Muscle of leg (tissue), 11 donors: Measurements from ENCODE around the gene PKDCC. TPM values are rescaled to one million over a fixed set of nuclear protein-coding genes. Genes with fewer than 3 reads are reported as not detected.
"Not testable (repeated sequence)": the region's sequence is repeated elsewhere in the genome, so short reads cannot be mapped to it uniquely, and the experiment has no call there.

ENCODE experiments used
- DNase-seq: peaks from one replicate; pipeline ENCODE4 v3.0.0; 2013
- H3K27ac ChIP-seq: one replicate; pipeline ENCODE4 v1.5.1; 2013; ENCODE audit warnings: mild to moderate bottlenecking, low read length, control low read depth
- H3K27me3 ChIP-seq: one replicate; pipeline ENCODE4 v1.6.1; 2013; ENCODE audit warnings: low read length; ENCODE audit not compliant: control insufficient read depth, insufficient read depth
- H3K36me3 ChIP-seq: one replicate; pipeline ENCODE4 v1.6.1; 2013; ENCODE audit warnings: low read length; ENCODE audit not compliant: control insufficient read depth, insufficient read depth
- H3K4me1 ChIP-seq: one replicate; pipeline ENCODE4 v1.6.1; 2013; ENCODE audit warnings: low read length; ENCODE audit not compliant: control insufficient read depth, insufficient read depth
- H3K4me3 ChIP-seq: one replicate; pipeline ENCODE4 v1.5.1; 2013; ENCODE audit warnings: low read length, control low read depth
- H3K9me3 ChIP-seq: replicated peaks from 2 replicates; pipeline ENCODE4 v1.6.1; 2013; ENCODE audit warnings: low read depth, low read length; ENCODE audit not compliant: control insufficient read depth
- WGBS: methylation state at CpG from one replicate; pipeline ENCODE4 v1.1.5; 2013; ENCODE audit warnings: missing lambda C conversion rate; ENCODE audit not compliant: insufficient coverage; 5-methylcytosine and 5-hydroxymethylcytosine counted together
- polyA plus RNA-seq, 8 donors: library from polyadenylated mRNA; unstranded; fragments of 120-200 nt; gene quantifications; one replicate each; pipeline versions ENCODE4 v1.2.1 to v1.2.3, GENCODE V29; 2013; ENCODE audit warnings: inconsistent platforms in 1 of 8, low replicate concordance in 1 of 8; ENCODE audit not compliant: insufficient read length in 8 of 8, insufficient read depth in 1 of 8
- total RNA-seq: library from RNA; stranded (reverse); fragments of 120-200 nt; gene quantifications from one replicate; pipeline ENCODE4 v1.2.4, GENCODE V29; 2013

PKDCC gene
- total and polyA plus RNA-seq, 9 donors = 123 to 183 (median 147) TPM

DNA sequence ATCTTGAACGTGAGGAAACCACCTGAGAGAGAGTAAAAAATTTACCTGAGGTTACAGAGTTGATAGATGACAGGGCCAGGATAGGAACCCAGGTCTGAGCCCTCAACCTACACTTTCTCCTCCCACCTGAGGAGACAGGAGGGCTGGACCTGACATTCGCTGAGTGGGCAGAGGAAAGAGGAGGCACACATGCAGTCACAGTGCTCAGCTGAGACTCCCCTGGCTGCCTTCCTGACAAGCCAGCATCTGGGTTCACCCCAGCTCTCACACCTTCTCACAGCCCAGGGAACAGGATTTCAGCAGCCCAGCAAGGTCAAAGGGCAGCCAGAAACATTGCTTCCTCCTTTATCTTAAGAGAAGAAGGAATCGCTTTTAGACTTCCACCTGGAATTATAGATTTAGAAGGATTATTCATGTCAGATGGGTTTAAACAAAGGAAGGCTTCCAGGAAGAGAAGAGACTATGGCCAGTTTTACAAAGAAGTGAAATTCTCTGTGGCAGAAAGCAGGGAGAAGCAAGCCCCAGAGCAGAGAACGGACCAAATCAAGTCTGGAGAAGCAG, 18.1 kb upstream of the PKDCC start:
- H3K27me3 ChIP-seq = no peaks in the 10 kb centered on the region
- no peaks in the 10 kb centered on the region for H3K9me3 ChIP-seq
- no peak overlapping the region for H3K4me3 ChIP-seq
- H3K4me1 ChIP-seq = peaks cover 51% of the 10 kb centered on the region
- 43% methylated on average over 2 of the region's 4 CpGs for WGBS
- H3K36me3 ChIP-seq = no peaks in the 10 kb centered on the region
- no peak for DNase-seq
- no peak overlapping the region for H3K27ac ChIP-seq

DNA sequence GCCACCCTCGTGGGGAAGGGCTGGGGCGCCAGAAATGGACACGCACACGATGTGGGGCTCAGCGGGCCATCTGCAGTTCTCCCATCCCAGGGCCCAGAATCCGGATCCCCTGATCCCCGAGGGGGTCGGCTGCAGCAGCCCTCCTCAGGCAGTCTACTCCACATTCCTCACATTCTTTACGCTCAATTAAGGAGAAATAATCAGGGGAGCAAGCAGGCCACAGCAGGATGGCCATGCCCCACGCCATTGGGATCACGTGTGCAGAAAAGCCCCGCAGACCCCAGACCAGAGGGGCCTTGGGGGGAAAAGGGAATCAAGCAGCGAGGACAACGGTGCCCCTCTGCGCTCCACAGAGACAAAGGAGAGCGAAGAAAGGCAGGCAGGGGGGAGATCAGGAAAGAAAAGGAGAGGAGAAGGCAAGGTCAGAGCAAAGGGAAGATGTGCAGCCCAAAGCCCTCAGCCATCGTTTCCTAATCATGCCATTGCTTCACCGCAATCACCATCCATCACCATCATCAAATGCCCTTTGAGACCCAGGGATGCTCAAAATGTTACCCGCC, 17.5 kb upstream of the PKDCC start:
- H3K4me3 ChIP-seq = no peak overlapping the region
- H3K9me3 ChIP-seq = no peaks in the 10 kb centered on the region
- H3K27ac ChIP-seq = no peak overlapping the region
- peaks cover 46% of the 10 kb centered on the region for H3K4me1 ChIP-seq
- 30% methylated on average over 13 of the region's 19 CpGs for WGBS
- no peak for DNase-seq
- no peaks in the 10 kb centered on the region for H3K36me3 ChIP-seq
- no peaks in the 10 kb centered on the region for H3K27me3 ChIP-seq

DNA sequence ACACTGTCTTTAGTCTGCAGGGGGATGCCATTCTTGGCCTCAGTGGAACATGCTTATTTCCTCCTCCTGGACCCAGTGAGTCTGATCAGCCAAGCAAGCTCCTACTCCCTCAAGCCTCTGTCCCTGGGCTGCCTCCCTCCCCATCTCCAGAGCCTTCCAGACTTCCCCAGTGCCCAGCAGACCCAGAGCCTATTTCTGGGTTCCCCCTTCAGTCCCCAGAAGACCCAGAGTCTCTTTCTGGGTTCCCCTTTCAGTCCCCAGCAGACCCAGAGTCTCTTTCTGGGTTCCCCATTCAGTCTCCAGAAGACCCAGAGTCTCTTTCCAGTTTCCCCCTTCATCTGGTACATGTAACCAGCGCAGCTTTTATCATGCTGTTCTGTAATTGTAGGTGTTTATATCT, 17.0 kb upstream of the PKDCC start:
- H3K4me3 ChIP-seq = no peak overlapping the region
- no peaks in the 10 kb centered on the region for H3K27me3 ChIP-seq
- peaks cover 42% of the 10 kb centered on the region for H3K4me1 ChIP-seq
- WGBS = no CpG with 5 or more reads among the region's 1 CpG
- no peak for DNase-seq
- no peaks in the 10 kb centered on the region for H3K9me3 ChIP-seq
- no peaks in the 10 kb centered on the region for H3K36me3 ChIP-seq
- H3K27ac ChIP-seq = no peak overlapping the region

DNA sequence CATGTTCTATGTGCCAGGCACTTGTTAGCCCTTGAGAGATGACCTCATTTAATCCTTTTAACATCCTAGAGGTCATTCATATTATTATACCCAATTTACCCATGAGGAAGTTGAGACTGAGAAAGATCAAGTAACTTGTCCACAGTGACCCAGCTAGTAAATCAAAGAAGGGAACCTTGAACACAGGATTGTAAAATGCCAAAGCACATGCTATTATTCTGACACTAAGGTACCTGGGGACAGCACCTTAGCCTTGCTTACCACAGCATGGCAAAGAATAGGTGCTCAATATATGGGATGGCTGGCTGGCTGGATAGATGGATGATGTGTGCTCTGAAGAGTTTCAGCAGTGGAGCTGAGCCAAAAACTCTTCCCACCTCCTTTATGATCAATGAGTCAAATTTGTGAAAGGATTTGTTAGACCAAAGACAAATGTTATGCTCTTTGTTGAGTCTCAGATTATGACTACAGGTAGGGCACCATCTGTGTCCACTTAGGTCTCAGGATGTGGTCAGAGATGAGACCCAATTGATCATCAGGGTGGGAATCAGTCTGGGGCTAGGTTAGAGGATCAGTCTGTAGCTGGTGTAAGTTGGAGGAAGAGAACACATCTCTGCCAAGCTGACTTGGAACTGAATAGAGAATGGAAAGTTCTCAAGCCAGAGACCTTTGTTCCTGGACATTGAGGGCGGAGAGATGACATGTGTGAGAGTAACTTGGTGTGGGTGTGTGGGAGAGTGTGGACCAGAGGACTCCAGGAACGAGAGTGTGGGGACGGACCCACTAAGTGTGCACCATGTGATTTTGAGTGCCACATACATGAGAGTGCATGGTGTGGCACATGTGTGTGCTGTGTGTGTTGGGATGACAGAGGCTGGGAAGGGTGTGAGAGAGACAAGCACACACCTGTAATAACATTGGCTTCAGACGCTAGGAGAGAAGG, 16.3 kb upstream of the PKDCC start:
- 61% methylated on average over 3 of the region's 4 CpGs for WGBS

DNA sequence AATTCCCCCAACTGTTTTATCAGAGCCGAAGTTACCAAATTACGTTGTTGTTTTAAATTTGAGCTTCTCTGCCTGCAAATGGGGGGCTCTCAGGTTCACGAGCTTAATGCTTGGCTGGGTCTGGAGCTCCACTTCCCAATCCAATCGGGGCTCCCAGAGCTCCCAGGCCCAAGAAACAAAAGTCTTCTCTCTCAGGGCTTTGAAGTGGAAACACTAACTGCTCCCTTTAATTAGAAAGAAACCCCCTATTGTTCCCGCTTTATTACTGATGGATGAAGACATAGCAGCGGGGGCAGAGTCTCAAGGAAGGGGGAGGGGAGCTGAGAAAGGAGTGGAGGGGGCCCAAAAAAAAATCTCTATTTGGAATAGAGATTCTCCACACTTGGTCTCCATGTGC, 15.6 kb upstream of the PKDCC start:
- no peak for DNase-seq
- H3K9me3 ChIP-seq = no peaks in the 10 kb centered on the region
- no peaks in the 10 kb centered on the region for H3K36me3 ChIP-seq
- H3K27ac ChIP-seq = no peak overlapping the region
- no peak overlapping the region for H3K4me3 ChIP-seq
- 41% methylated on average over 3 of the region's 6 CpGs for whole genome bisulfite sequencing
- peaks cover 37% of the 10 kb centered on the region for H3K4me1 ChIP-seq
- no peaks in the 10 kb centered on the region for H3K27me3 ChIP-seq

More for the DNA sequence above, 16.3 kb upstream of the PKDCC start:
- Histone ChIP-seq H3K27ac (no peak overlapping the region), H3K27me3 (no peaks in the 10 kb centered on the region), H3K4me3 (no peak overlapping the region), H3K9me3 (no peaks in the 10 kb centered on the region), H3K36me3 (no peaks in the 10 kb centered on the region), H3K4me1 (peaks cover 37% of the 10 kb centered on the region)
- peak; percentile 71 for DNase-seq

DNA sequence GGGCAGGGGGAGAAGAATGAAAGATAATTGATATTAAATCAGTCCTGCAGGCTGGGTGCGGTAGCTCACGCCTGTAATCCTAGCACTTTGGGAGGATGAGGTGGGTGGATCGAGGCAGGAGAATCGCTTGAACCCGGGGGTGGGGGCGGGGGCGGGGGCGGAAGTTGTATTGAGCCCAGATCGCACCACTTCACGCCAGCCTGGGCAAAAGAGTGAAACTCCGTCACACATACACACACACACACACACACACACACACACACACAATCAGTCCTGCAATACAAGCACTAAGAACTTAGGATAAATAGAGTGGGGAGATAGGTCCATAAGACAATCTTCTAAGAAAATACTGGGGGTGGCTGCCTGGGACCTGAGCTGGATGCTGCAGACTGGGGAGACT, 15.1 kb upstream of the PKDCC start:
- no peak for DNase-seq
- Histone ChIP-seq H3K4me3 (no peak overlapping the region), H3K27ac (no peak overlapping the region), H3K4me1 (peaks cover 34% of the 10 kb centered on the region), H3K9me3 (no peaks in the 10 kb centered on the region), H3K36me3 (no peaks in the 10 kb centered on the region), H3K27me3 (no peaks in the 10 kb centered on the region)
- WGBS = no CpG with 5 or more reads among the region's 11 CpGs

DNA sequence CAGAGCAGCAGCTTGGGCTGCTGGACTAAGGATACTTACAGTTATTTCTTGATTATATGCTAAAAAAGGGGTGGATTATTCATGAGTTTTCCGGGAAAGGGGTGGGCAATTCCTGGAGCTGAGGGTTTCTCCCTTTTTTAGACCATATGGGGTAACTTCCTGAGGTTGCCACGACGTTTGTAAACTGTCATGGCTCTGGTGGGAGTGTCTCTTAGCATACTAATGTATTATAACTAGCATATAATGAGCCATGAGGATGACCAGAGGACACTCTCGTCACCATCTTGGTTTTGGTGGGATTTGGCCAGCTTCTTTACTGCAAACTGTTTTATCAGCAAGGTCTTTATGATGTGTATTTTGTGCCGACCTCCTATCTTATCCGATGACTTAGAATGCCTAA, 13.7 kb upstream of the PKDCC start:
- not testable (repeated sequence) for H3K27ac ChIP-seq, H3K9me3 ChIP-seq, H3K4me3 ChIP-seq, H3K36me3 ChIP-seq, H3K27me3 ChIP-seq, DNase-seq
- WGBS = no CpG with 5 or more reads among the region's 6 CpGs
- H3K4me1 ChIP-seq = peaks cover 20% of the 10 kb centered on the region

DNA sequence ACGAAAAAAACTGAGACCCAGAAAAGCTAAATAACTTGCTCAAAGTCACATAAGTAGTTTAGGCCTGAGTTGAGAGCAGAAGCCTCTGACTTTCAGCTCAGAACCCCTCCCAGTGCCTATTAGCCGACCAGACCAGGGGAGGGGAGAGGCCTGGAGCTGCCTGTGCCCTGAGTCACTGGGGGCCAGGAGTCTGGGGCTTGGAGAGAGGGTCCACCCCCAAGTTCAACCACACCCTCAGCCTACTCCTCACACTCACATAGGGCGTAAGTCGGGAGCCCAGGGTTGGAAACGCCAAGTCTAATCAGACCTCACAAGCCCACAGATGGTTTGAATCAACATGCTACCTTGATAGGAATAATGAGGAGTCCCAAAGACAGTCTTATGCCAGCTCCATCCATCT, 12.6 kb upstream of the PKDCC start:
- Histone ChIP-seq H3K4me3 (no peak overlapping the region), H3K4me1 (peaks cover 10% of the 10 kb centered on the region), H3K27me3 (no peaks in the 10 kb centered on the region), H3K9me3 (no peaks in the 10 kb centered on the region), H3K36me3 (no peaks in the 10 kb centered on the region), H3K27ac (no peak overlapping the region)
- WGBS = no CpG with 5 or more reads among the region's 5 CpGs
- DNase-seq = no peak

DNA sequence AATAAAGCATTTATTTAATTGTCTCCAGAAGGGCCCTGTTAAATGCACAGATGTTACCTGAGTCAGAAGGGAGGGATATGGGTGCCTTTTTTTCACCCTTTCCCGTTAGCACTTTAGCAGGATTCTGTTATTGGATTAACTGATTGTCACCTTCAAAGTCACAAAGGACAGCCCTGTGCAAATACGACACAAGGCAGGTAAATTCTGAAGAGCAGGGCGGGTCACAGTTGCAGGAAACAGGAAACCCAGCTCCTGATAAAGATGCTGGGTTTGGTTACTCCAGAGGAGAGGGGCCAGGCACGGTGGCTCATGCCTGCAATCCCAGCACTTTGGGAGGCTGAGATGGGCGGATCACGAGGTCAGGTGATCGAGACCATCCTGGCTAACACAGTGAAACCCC, 11.4 kb upstream of the PKDCC start:
- DNase-seq = no peak
- Histone ChIP-seq H3K4me1 (peaks cover 3% of the 10 kb centered on the region), H3K27ac (no peak overlapping the region), H3K4me3 (no peak overlapping the region), H3K27me3 (no peaks in the 10 kb centered on the region), H3K9me3 (no peaks in the 10 kb centered on the region), H3K36me3 (no peaks in the 10 kb centered on the region)
- WGBS = 92% methylated on average over 2 of the region's 7 CpGs

DNA sequence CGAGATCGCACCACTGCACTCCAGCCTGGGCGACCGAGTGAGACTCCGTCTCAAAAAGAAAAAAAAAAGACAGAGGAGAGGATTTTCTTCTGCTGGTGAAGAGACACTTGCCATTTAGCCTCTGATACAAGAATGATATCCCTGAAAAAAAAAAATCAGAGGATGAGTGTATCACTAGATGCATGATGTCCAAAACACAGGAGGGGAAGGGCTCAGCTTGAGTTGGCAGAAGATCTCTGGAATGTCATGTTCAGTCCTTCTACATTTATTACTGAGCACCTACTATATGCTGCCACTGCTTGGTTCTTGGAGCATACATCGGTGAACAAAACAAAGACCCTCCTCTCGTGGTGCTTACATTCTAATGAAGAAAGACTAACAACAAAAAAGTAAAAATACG, 10.9 kb upstream of the PKDCC start:
- DNase-seq = no peak
- Histone ChIP-seq H3K4me1 (no peaks in the 10 kb centered on the region), H3K36me3 (no peaks in the 10 kb centered on the region), H3K27ac (no peak overlapping the region), H3K27me3 (no peaks in the 10 kb centered on the region), H3K4me3 (no peak overlapping the region), H3K9me3 (no peaks in the 10 kb centered on the region)
- WGBS = 86% methylated on average over 5 of the region's 8 CpGs
